NCI-H1048 (cell line): ENCODE measurements around the gene SLC6A9.

Experiments
- DNase-seq: peaks from one replicate; lab custom pipeline; 2025; lab: John Stamatoyannopoulos, UW

SLC6A9 gene

GRCh38 chr1:44048532-44049215, 17.4 kb upstream of the SLC6A9 start:
- no peak for DNase-seq

GRCh38 chr1:44047131-44047530, 15.9 kb upstream of the SLC6A9 start:
- DNase-seq: no peak

GRCh38 chr1:44045064-44045463, 13.8 kb upstream of the SLC6A9 start:
- DNase-seq: no peak

- no peak for DNase-seq
These were observed 13.0 kb upstream of the SLC6A9 start for GRCh38 chr1:44044071-44044801.

GRCh38 chr1:44043176-44044070, 12.2 kb upstream of the SLC6A9 start:
- DNase-seq: no peak

GRCh38 chr1:44040846-44041245, 9.6 kb upstream of the SLC6A9 start:
- DNase-seq: no peak

GRCh38 chr1:44040418-44040817, 9.2 kb upstream of the SLC6A9 start:
- no peak for DNase-seq

- DNase-seq: no peak
These were observed 7.8 kb upstream of the SLC6A9 start for GRCh38 chr1:44038876-44039657.

GRCh38 chr1:44037154-44037553, 5.9 kb upstream of the SLC6A9 start:
- no peak for DNase-seq

- DNase-seq: peak; percentile 37
These were observed 5.3 kb upstream of the SLC6A9 start for GRCh38 chr1:44036409-44037139.

- no peak for DNase-seq
These were observed 4.6 kb upstream of the SLC6A9 start for GRCh38 chr1:44035726-44036408.

GRCh38 chr1:44034976-44035716, 3.9 kb upstream of the SLC6A9 start:
- DNase-seq: no peak

GRCh38 chr1:44034423-44034822, 3.2 kb upstream of the SLC6A9 start:
- DNase-seq: no peak

- no peak for DNase-seq
These were observed 2.5 kb upstream of the SLC6A9 start for GRCh38 chr1:44033756-44034155.

GRCh38 chr1:44033041-44033575, 1.8 kb upstream of the SLC6A9 start:
- no peak for DNase-seq

GRCh38 chr1:44032170-44032790, 1.0 kb upstream of the SLC6A9 start:
- DNase-seq: no peak

GRCh38 chr1:44030605-44031251, 534 bp downstream of the SLC6A9 start:
- no peak for DNase-seq

GRCh38 chr1:44029911-44030604, 1.2 kb downstream of the SLC6A9 start:
- DNase-seq: peak; percentile 80
